Gastroesophageal sphincter (tissue), 4 donors: ENCODE results near the gene ZNF580. TPM values are rescaled to one million over a fixed set of nuclear protein-coding genes. Genes with fewer than 3 reads are reported as not detected.

ENCODE experiments used
- ATAC-seq: fragments of 150-250 bp; one replicate; pipeline ENCODE4 v1.9.1; 2016; ENCODE audit warnings: mild to moderate bottlenecking, moderate library complexity
- H3K27ac ChIP-seq, 4 donors: fragments of 200-600 bp; sonication (generic) in 3 of 4; 1 replicate in 3 of 4; 2 replicates in 1 of 4; pipeline ENCODE4 v1.5.1; 2016 to 2019
- H3K27me3 ChIP-seq: fragments of 200-600 bp; sonication (generic); one replicate; pipeline ENCODE4 v1.5.1; 2019
- H3K36me3 ChIP-seq, 2 donors: fragments of 200-600 bp; sonication (generic); one replicate each; pipeline ENCODE4 v1.5.1; 2019; ENCODE audit warnings: control low read depth in 1 of 2
- H3K4me1 ChIP-seq, 3 donors: fragments of 200-600 bp; sonication (generic); 1 replicate in 2 of 3; 2 replicates in 1 of 3; pipeline ENCODE4 v1.5.1; 2016 to 2019; ENCODE audit warnings: control low read depth in 2 of 3
- H3K4me3 ChIP-seq, 2 donors: fragments of 200-600 bp; sonication (generic); one replicate each; pipeline ENCODE4 v1.5.1; 2019; ENCODE audit warnings: mild to moderate bottlenecking in 1 of 2, moderate library complexity in 1 of 2
- H3K9me3 ChIP-seq, 3 donors: fragments of 200-600 bp; sonication (generic); one replicate each; pipeline ENCODE4 v1.5.1; 2017 to 2019; ENCODE audit warnings: control low read depth in 2 of 3
- EP300 ChIP-seq: sonication (generic); formaldehyde crosslinking; IDR thresholded peaks from one replicate; pipeline ENCODE4 v1.6.1; 2017; ENCODE audit warnings: antibody characterized with exemption, mild to moderate bottlenecking
- POLR2A ChIP-seq, 2 donors: fragments of 450-650 bp; IDR thresholded peaks; one replicate each; pipeline ENCODE4 v1.6.1; 2017; ENCODE audit warnings: antibody characterized with exemption in 2 of 2, mild to moderate bottlenecking in 2 of 2, moderate library complexity in 1 of 2
- POLR2AphosphoS5 ChIP-seq: sonication (generic); formaldehyde crosslinking; IDR thresholded peaks from one replicate; pipeline ENCODE4 v1.6.1; 2017; ENCODE audit warnings: antibody characterized with exemption
- WGBS, 2 donors: methylation state at CpG; one replicate each; pipeline ENCODE4 v1.1.5; 2018; ENCODE audit warnings: low coverage in 1 of 2; 5-methylcytosine and 5-hydroxymethylcytosine counted together
- total RNA-seq, 4 donors: library from RNA; depleted of rRNA; stranded (reverse); fragments of >200 nt; gene quantifications; one replicate each; pipeline ENCODE4 v1.1.0, GENCODE V29; 2016
- TF ChIP-seq, protein P1 (sequence below), 4 experiments: fragments of 200-600 bp in 2 of 4; fragments of 450-650 bp in 2 of 4; sonication (generic) in 1 of 4; IDR thresholded peaks; one replicate each; pipeline ENCODE4 v1.5.1; 2017 to 2019; ENCODE audit warnings: antibody characterized with exemption in 4 of 4, mild to moderate bottlenecking in 2 of 4, moderate library complexity in 2 of 4

The ZNF580 gene
- total RNA-seq, 4 donors from 2014 or later = 28.9 to 44.1 (median 35.2) TPM

DNA sequence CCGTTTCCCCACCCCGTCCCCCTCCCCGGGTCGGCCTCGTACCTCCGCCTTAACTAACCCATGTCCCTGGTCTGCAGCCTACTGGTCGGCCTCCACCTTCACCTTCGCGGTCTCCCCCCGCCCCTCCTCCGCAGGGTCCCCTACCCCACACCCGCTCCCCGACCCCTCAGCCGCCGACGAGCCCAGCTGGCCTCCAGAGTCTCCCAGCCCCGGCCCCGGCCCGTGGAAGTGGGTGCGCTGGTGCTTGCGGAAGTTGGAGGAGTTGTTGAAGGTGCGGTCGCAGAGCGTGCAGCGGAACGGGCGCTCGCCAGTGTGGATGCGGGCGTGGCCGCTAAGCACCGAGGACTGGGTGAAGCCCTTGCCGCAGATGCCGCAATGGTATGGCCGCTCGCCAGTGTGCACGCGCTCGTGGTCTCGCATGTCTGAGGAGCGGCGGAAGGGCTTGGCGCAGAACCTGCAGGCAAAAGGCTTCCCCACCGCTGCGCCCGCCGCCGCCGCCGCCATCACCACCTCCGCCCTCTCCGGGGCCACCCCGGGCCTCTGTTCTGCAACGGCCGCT lies 19.1 kb upstream of the ZNF580 start:
- H3K27ac ChIP-seq = no peak overlapping the region
- H3K4me3 ChIP-seq = no peak overlapping the region
- ATAC-seq = no peak
- H3K27me3 ChIP-seq = no peaks in the 10 kb centered on the region
- no peak for TF ChIP-seq POLR2AphosphoS5
- no peak for TF ChIP-seq EP300
- no CpG with 5 or more reads among the region's 55 CpGs for WGBS, 2 donors
- peaks cover 0 to 34% (median 0%) of the 10 kb centered on the region in 3 donors for H3K4me1 ChIP-seq
- peaks cover 0 to 38% of the 10 kb centered on the region in 2 donors for H3K36me3 ChIP-seq
- no peaks in the 10 kb centered on the region for H3K9me3 ChIP-seq

DNA sequence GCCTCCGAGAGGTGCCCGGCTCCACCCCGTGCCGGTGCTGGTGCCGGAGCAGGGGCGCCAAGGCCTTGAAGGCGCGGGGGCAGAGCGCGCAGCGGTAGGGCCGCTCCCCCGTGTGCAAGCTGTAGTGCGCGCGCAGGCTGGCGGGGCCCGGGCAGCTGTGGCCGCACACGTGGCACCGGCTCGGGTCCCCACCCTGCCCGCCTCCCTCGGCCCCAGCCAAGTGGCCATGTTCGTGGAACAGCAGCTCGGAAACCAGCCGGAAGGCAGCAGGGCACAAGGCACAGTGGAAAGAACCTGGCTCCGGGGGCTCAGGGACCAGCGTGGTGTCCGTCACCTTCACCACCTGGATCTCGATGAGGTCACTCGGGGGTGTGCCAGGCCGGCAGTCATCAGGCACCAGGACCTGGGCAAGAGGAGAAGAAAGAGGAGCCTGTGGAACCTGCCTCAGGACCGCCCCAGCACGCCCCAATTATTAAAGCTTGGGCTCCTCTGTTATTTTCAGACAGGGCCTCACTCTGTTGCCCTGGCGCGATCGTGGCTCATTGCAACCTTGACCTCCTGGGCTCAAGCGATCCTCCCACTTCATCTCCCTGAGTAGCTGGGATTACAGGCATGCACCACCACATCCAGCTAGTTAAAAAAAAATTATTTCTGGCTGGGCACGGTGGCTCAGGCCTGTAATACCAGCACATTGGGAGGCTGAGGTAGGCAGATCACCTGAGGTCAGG lies 18.4 kb upstream of the ZNF580 start:
- TF ChIP-seq EP300 (no peak), POLR2AphosphoS5 (no peak), POLR2A (IDR thresholded peaks at IDR 0.05) (no peak)
- TF ChIP-seq, protein P1, sequence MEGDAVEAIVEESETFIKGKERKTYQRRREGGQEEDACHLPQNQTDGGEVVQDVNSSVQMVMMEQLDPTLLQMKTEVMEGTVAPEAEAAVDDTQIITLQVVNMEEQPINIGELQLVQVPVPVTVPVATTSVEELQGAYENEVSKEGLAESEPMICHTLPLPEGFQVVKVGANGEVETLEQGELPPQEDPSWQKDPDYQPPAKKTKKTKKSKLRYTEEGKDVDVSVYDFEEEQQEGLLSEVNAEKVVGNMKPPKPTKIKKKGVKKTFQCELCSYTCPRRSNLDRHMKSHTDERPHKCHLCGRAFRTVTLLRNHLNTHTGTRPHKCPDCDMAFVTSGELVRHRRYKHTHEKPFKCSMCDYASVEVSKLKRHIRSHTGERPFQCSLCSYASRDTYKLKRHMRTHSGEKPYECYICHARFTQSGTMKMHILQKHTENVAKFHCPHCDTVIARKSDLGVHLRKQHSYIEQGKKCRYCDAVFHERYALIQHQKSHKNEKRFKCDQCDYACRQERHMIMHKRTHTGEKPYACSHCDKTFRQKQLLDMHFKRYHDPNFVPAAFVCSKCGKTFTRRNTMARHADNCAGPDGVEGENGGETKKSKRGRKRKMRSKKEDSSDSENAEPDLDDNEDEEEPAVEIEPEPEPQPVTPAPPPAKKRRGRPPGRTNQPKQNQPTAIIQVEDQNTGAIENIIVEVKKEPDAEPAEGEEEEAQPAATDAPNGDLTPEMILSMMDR (IDR thresholded peaks at IDR 0.05) = no peak
- no peak overlapping the region for H3K27ac ChIP-seq
- no peak overlapping the region for H3K4me3 ChIP-seq
- 87 to 92% methylated on average over 7 to 10 of the region's 40 CpGs for WGBS, 2 donors
- H3K9me3 ChIP-seq = no peaks in the 10 kb centered on the region
- ATAC-seq = no peak
- no peaks in the 10 kb centered on the region for H3K27me3 ChIP-seq
- H3K4me1 ChIP-seq = peaks cover 0 to 34% (median 0%) of the 10 kb centered on the region in 3 donors
- H3K36me3 ChIP-seq = peaks cover 0 to 32% of the 10 kb centered on the region in 2 donors

DNA sequence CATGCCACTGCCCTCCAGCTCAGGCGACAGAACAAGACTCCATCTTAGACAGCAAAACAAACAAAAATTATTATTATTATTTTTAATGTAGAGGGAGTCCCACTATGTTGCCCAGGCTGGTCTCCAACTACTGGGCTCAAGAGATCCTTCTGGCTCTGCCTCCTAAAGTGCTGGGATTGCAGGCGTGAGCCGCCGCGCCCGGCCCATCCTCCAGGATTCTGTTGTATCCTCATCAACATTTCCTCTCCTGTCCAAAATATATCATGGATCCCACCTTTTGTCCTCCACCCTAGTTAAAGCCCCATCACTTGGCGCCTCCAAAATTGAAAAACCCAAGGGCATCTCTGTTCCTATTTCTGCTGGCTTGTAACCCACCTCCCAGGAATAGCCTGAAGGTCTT lies 17.7 kb upstream of the ZNF580 start:
- Histone ChIP-seq H3K36me3 (peaks cover 0 to 25% of the 10 kb centered on the region in 2 donors), H3K27me3 (no peaks in the 10 kb centered on the region), H3K4me1 (peaks cover 0 to 34% (median 0%) of the 10 kb centered on the region in 3 donors), H3K27ac (peak overlapping the region in 3 of 4 donors; percentile 95 to 100 (median 95)), H3K9me3 (no peaks in the 10 kb centered on the region), H3K4me3 (no peak overlapping the region)
- 97 to 98% methylated on average over 7 of the region's 7 CpGs for WGBS, 2 donors
- no peak for ATAC-seq
- TF ChIP-seq POLR2AphosphoS5 (no peak), POLR2A (IDR thresholded peaks at IDR 0.05) (no peak), EP300 (no peak)
- TF ChIP-seq, protein P1 (IDR thresholded peaks at IDR 0.05) = no peak

- H3K9me3 ChIP-seq = no peaks in the 10 kb centered on the region
- peaks cover 0 to 33% (median 0%) of the 10 kb centered on the region in 3 donors for H3K4me1 ChIP-seq
- ATAC-seq = no peak
- peak overlapping the region in 1 of 2 donors; percentile 69 for H3K4me3 ChIP-seq
- H3K27me3 ChIP-seq = no peaks in the 10 kb centered on the region
- peak overlapping the region in 3 of 4 donors; percentile 95 to 100 (median 95) for H3K27ac ChIP-seq
- 46 to 57% methylated on average over 5 to 7 of the region's 7 CpGs for WGBS, 2 donors
- TF ChIP-seq EP300 = no peak
- TF ChIP-seq POLR2A (IDR thresholded peaks at IDR 0.05) = no peak
- no peak for TF ChIP-seq POLR2AphosphoS5
- TF ChIP-seq, protein P1 (IDR thresholded peaks at IDR 0.05) = no peak
- H3K36me3 ChIP-seq = peaks cover 0 to 24% of the 10 kb centered on the region in 2 donors
Measured at GRCh38 chr19:55623561-55623960, 17.2 kb upstream of the ZNF580 start.

DNA sequence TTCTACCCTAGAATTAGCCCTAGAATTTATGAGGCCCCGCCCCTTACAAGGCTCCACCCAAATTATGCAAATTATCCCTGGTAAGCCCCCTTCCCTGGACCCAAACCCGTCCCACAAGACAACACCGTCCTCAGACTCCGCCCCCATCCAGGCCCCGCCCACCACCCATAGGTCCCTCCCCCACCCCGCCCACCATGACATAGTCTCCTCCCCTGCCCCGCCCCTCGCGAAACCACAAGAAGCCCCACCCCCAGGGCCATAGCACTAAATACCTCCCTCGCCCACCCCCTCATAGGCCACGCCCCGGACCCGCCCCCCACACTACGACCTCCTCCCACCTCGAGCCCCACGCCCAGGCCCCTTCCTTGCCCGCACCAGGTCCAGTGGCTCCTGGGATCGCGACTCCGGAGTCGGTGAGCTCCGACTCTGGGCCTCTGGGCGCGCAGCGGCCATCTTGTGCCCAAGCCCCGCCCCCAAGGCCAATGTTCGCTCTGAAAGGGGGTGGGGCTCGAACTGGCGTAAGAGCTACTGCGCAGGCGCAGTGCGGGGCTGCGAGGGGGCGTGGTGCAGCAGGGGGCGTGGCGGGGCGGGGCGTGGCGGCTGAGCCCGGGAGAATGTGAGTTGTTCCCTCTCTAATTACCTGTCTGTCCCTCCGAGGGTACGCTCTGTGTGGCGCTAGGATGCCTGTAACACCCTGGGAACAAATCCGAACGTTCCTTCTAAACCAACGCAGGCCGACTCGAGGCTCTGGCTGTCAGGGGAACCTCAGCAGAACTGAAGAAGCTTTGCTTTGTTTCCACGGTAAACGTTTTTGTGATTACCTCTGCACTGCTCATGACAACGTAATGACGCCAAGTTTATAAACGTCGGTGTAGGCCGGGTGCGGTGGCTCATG lies 16.4 kb upstream of the ZNF580 start, which contains the start of gene ZNF784:
TSS of gene ZNF784 (minus strand) at position 458 of the 895 bp plus-strand sequence. CDS start at position 453, 5 bp downstream.
- ATAC-seq = peak; percentile 91
- TF ChIP-seq POLR2A (IDR thresholded peaks at IDR 0.05) (peak; percentile 33 to 37), EP300 (no peak), POLR2AphosphoS5 (peak; percentile 46)
- TF ChIP-seq, protein P1 (IDR thresholded peaks at IDR 0.05) = peak in 1 of 4 experiments; percentile 9
- H3K27ac ChIP-seq = peak within 1 kb of the TSS; percentile 76 to 100 (median 95)
- H3K9me3 ChIP-seq = no peaks in the 10 kb centered on the region
- WGBS, 2 donors = 0% methylated on average over 3 to 10 of the region's 56 CpGs
- peaks cover 0 to 24% of the 10 kb centered on the region in 2 donors for H3K36me3 ChIP-seq
- peak within 1 kb of the TSS; percentile 49 to 69 for H3K4me3 ChIP-seq
- peaks cover 0 to 25% (median 0%) of the 10 kb centered on the region in 3 donors for H3K4me1 ChIP-seq
- no peaks in the 10 kb centered on the region for H3K27me3 ChIP-seq
